OCI-LY3 (cell line): Measurements from ENCODE around the gene RAD1.

Source experiments
- H2AFZ ChIP-seq: fragments of 200-600, 300-600 bp; shearing (Covaris generic); 2 replicates; pipeline ENCODE4 v1.6.0; 2014; ENCODE audit warnings: antibody characterized with exemption, low read depth, low read length
- H3K27ac ChIP-seq: fragments of 200-600, 300-600 bp; sonication (generic); 2 replicates; pipeline ENCODE4 v1.5.1; 2014; ENCODE audit warnings: mild to moderate bottlenecking, low read length, moderate library complexity, mixed read lengths
- H3K27me3 ChIP-seq: fragments of 200-600, 300-600 bp; sonication (generic); 2 replicates; pipeline ENCODE4 v1.6.1; 2014; ENCODE audit warnings: low read depth, low read length, mixed read lengths
- H3K36me3 ChIP-seq: fragments of 200-600, 300-600 bp; sonication (generic); replicated peaks from 2 replicates; pipeline ENCODE3; 2014; ENCODE audit warnings: low read depth, low read length, mixed read lengths
- H3K4me1 ChIP-seq: fragments of 300-600, 200-600 bp; sonication (generic); 2 replicates; pipeline ENCODE4 v1.6.1; 2014; ENCODE audit warnings: low read length, mixed read lengths
- H3K4me2 ChIP-seq: fragments of 200-600, 300-600 bp; sonication (generic); 2 replicates; pipeline ENCODE4 v1.6.1; 2014; ENCODE audit warnings: low read length, mixed read lengths
- H3K4me3 ChIP-seq: fragments of 300-600, 200-600 bp; sonication (generic); 2 replicates; pipeline ENCODE4 v1.5.1; 2014; ENCODE audit warnings: antibody characterized with exemption, mild to moderate bottlenecking, low read length, moderate library complexity
- H3K79me2 ChIP-seq: fragments of 300-600, 200-600 bp; shearing (Covaris generic); 2 replicates; pipeline ENCODE4 v1.6.1; 2014; ENCODE audit warnings: mild to moderate bottlenecking, low read length, mixed read lengths
- H3K9ac ChIP-seq: fragments of 300-600, 200-600 bp; shearing (Covaris generic); 2 replicates; pipeline ENCODE4 v1.6.0; 2014; ENCODE audit warnings: mild to moderate bottlenecking, low read length, moderate library complexity
- H3K9me3 ChIP-seq: fragments of 200-600, 300-600 bp; shearing (Covaris generic); 2 replicates; pipeline ENCODE4 v1.6.1; 2014; ENCODE audit warnings: low read length, mixed read lengths; ENCODE audit not compliant: insufficient read depth
- H4K20me1 ChIP-seq: fragments of 200-600, 300-600 bp; sonication (generic); 2 replicates; pipeline ENCODE4 v1.6.1; 2016; ENCODE audit warnings: low read length, mixed read lengths; ENCODE audit not compliant: insufficient read depth
- EZH2phosphoT487 ChIP-seq: fragments of 200-600 bp; shearing (Covaris generic); IDR thresholded peaks from 2 replicates; pipeline ENCODE4 v1.6.1; 2018; ENCODE audit warnings: antibody characterized with exemption, mixed run types, low read depth
- TF ChIP-seq, protein P1 (sequence below): fragments of 200-600, 300-600 bp; sonication (generic); IDR thresholded peaks from 2 replicates; pipeline ENCODE4 v1.5.1; 2014; ENCODE audit warnings: antibody characterized with exemption, low read length, low read depth

The RAD1 gene

DNA sequence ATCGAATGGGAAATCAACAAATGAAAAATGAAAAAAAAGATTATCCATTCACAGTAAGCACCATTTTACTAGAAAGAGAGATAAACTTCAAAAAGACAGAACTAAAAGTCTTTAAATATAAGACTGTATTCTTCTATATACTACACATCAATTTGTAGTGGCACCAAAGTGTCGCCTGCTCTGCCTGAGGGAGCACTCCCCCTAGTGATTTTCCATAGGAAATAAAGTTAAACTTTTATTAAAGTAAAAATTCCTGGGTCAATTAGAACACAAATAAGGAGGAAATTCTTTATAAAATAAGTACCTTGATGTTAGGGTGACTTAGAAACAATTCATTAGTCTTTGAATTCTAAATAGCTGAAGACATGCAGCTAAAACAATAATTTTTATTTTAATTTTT is 9.7 kb downstream of the RAD1 start:
- TF ChIP-seq, protein P1, sequence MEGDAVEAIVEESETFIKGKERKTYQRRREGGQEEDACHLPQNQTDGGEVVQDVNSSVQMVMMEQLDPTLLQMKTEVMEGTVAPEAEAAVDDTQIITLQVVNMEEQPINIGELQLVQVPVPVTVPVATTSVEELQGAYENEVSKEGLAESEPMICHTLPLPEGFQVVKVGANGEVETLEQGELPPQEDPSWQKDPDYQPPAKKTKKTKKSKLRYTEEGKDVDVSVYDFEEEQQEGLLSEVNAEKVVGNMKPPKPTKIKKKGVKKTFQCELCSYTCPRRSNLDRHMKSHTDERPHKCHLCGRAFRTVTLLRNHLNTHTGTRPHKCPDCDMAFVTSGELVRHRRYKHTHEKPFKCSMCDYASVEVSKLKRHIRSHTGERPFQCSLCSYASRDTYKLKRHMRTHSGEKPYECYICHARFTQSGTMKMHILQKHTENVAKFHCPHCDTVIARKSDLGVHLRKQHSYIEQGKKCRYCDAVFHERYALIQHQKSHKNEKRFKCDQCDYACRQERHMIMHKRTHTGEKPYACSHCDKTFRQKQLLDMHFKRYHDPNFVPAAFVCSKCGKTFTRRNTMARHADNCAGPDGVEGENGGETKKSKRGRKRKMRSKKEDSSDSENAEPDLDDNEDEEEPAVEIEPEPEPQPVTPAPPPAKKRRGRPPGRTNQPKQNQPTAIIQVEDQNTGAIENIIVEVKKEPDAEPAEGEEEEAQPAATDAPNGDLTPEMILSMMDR: 0 out of 2 replicates have a peak, but pooled peaks have one; percentile 26
- no peak for TF ChIP-seq EZH2phosphoT487
- Histone ChIP-seq H3K4me2 (no peak overlapping the region), H3K27ac (no peak overlapping the region), H3K36me3 (peaks cover 19% of the 10 kb centered on the region), H3K9ac (no peak overlapping the region), H3K27me3 (no peaks in the 10 kb centered on the region), H3K4me3 (no peak overlapping the region), H4K20me1 (no peaks in the 10 kb centered on the region), H2AFZ (no peak overlapping the region), H3K9me3 (no peaks in the 10 kb centered on the region), H3K4me1 (no peaks in the 10 kb centered on the region), H3K79me2 (no peaks in the 10 kb centered on the region)

DNA sequence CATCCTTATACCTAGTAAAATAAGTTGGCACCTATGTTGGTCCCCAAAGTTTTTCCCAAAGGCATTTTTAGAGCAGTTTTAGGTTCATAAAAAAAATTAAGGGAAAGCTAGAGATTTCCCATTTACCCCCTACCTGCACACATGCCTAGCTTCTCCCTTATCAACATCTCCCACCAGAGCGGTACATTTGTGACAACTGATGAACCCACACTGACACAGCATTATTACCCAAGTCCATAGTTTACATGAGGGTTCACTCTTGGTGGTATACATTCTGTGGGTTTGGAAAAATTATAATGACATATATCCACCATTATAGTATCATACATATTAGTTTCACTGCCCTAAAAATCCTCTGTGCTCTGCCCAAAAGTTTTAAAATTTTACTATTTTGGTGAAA is 12.0 kb downstream of the RAD1 start:
- TF ChIP-seq, protein P1: no peak
- TF ChIP-seq EZH2phosphoT487: no peak
- no peaks in the 10 kb centered on the region for H3K27me3 ChIP-seq
- peaks cover 5% of the 10 kb centered on the region for H3K36me3 ChIP-seq
- H4K20me1 ChIP-seq: no peaks in the 10 kb centered on the region
- H3K4me1 ChIP-seq: no peaks in the 10 kb centered on the region
- H3K9ac ChIP-seq: no peak overlapping the region
- H2AFZ ChIP-seq: no peak overlapping the region
- no peak overlapping the region for H3K4me2 ChIP-seq
- H3K4me3 ChIP-seq: no peak overlapping the region
- H3K27ac ChIP-seq: no peak overlapping the region
- H3K9me3 ChIP-seq: no peaks in the 10 kb centered on the region
- no peaks in the 10 kb centered on the region for H3K79me2 ChIP-seq

DNA sequence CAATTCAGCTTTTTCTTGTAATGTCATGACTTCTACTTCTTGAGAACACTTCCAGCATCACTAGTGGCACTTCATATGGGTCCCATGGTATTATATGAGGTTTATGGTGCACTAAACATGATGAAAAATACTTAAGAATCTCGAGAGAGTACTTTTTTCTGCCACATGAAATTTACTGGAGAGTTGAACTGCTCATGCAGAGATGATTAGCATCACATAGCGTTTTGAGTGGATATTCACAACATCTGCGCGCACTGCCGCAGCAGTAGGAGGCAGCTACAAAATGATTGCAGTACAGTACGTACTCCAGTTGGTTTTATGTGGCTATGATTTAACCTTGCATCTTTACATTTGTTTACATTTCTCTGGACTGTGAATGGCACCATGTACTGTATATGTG is 14.7 kb downstream of the RAD1 start:
- Histone ChIP-seq H3K9ac (no peak overlapping the region), H4K20me1 (no peaks in the 10 kb centered on the region), H3K27me3 (no peaks in the 10 kb centered on the region), H3K4me2 (no peak overlapping the region), H3K4me3 (no peak overlapping the region), H3K4me1 (no peaks in the 10 kb centered on the region; the same call in 1 of the 2 replicates), H3K9me3 (no peaks in the 10 kb centered on the region), H3K36me3 (peaks cover 5% of the 10 kb centered on the region), H3K79me2 (no peaks in the 10 kb centered on the region), H3K27ac (no peak overlapping the region), H2AFZ (no peak overlapping the region)
- no peak for TF ChIP-seq EZH2phosphoT487
- TF ChIP-seq, protein P1: no peak

DNA sequence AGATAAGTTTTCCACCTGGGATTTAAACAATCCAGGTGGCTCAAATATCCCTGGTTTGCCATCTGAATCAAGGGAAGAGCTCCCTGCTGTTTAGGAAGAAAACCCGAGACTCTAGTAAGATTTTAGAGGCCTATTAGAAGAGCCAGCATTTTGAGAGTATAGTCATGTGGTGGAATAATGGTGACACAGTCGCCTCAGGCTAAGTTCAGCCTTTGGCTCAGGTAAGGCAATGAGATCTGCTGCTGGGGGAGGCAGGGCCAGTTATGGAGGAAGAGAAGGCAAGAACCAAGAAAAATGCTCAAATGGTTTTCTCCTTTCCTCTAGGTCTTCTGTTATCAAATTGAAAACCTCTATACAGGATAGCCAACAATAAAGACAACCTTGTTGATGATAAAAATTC is 16.2 kb downstream of the RAD1 start:
- no peak overlapping the region for H3K4me2 ChIP-seq
- TF ChIP-seq, protein P1: no peak
- no peak for TF ChIP-seq EZH2phosphoT487
- no peaks in the 10 kb centered on the region; the same call in 1 of the 2 replicates for H3K4me1 ChIP-seq
- H4K20me1 ChIP-seq: no peaks in the 10 kb centered on the region
- H3K27ac ChIP-seq: no peak overlapping the region
- no peak overlapping the region for H3K9ac ChIP-seq
- no peaks in the 10 kb centered on the region for H3K79me2 ChIP-seq
- no peaks in the 10 kb centered on the region for H3K36me3 ChIP-seq
- no peak overlapping the region for H3K4me3 ChIP-seq
- H3K9me3 ChIP-seq: no peaks in the 10 kb centered on the region
- no peaks in the 10 kb centered on the region for H3K27me3 ChIP-seq
- H2AFZ ChIP-seq: no peak overlapping the region
